ENCODE data around the gene CD2BP2.

Gene CD2BP2

DNA sequence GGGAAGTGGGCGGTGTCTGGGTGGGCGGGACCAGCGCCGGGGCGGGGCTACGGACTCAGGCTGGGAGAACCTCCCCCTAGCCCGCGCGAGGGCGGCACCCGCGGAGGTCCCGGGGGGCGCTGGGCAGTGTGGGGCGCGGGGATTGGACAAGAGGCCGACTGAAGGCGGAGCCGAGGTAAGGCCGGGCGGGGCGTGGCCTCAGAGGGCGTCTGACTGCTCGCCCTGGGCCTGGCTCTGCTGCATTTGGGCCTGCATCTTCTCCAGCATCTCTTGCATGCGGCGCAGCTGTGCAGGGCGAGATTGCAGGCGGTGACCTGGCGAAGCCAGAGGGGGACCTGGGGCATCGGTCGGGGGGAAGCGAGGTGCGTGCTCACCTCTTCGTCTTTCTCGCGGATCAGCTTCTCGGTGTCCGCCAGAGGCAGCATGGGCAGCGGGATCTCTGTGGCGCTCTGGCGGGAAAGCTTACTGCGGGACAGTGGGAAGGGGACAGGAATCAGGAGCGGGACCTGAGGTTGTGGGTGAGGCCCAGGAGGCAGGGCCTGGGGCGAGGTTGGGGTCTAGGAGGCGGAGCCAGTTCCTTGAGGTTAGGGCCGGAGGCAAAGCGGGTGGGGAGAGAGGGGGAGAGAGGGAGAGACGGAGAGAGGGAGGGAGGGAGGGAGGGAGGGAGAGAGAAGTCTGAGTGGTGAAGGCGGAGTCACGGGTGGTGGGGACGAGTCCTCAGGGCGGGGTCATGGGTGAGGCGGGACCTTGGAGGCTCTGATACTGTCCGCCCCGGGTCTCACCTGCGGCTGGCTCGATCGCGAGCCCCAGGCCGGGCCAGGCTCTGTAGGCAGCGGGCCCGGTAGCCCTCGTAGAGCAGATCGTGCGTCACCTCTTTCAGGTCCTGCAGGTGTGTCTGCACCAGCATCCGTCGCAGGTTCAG, 23.4 kb upstream of the CD2BP2 start:
- DNase-seq: peak; percentile 99

DNA sequence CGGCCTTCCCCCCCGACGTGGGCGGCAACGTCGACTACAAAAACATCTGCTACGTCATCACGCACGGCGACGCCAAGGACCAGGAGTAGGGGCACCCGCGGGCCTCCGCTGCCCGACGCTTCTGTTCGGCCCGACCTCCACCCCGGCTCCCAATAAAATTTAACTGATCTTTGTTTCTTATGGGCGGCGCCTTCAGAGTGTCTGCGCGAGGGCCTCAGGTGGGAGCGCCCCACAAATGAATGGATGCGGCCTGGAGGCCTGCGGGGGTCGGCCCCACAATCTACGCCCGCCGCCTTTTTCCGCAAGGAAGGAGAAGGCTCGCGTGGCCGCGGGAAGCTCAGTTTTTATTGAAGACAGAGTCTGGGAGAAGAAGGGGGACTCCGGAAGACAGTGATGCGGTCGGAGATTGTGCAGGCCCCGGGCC, 22.7 kb upstream of the CD2BP2 start:
- peak; percentile 94 for DNase-seq

DNA sequence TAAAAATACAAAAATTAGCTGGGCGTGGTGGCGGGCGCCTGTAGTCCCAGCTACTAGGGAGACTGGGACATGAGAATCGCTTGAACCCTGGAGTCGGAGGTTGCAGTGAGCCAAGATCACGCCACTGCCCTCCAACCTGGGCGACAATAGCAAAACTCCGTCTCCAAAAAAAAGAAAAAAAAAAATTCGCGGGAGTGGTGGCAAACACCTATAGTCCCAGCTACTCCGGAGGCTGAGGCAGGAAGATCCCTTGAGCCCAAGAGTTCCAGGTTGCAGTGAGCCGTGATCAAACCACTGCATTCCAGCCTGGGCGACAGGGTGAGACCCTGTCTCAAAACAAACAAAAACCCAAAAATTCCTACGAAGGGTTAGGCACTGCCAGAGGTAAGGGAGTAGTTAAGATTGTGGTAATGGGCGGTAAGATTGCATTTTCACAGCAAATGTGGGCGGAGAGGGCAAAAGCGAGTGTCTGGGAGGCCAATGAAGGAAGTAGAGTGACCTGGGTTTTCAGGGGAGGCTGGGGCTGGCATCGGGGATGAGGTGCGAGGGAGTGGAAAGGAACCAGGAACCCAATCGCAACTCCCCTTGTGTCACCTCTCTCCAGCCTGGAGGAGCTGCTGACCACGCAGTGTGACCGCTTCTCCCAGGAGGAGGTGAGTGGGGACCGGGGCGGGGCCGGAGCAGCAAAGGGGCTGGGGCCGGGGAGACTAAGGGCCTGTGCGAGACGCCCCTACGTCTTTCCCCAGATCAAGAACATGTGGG, 22.1 kb upstream of the CD2BP2 start:
- DNase-seq: no peak

DNA sequence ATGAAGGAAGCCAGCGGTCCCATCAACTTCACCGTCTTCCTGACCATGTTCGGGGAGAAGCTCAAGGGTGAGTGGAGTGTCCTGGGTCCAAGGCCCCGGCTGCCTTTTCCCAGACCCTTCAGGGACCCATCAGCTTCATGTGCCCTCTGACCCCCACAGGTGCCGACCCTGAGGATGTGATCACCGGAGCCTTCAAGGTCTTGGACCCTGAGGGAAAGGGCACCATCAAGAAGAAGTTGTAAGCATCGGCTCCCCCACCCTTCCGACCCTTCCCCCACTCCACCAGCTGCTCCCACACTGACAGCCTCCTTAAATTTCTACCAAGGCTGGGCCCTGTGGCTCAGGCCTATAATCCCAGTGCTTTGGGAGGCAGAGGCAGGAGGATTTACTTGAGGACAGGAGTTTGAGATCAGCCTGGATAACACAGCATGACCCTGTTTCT, 21.4 kb upstream of the CD2BP2 start:
- no peak for DNase-seq

DNA sequence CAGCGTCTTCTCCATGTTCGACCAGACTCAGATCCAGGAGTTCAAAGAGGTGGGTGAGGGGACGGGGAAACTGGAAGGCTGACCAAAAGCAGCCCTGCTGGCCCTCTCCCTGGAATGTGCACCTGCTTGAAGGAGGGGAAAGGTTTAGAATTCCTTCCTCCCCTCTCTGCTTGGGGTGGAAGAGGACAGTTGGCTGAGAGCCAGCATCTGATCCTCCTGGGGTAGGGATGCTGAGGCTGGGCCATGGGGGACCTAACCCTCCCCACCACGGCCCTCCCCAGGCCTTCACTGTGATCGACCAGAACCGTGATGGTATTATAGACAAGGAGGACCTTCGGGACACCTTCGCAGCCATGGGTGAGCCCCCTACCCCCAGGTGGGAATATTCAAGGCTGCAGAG, 20.8 kb upstream of the CD2BP2 start:
- DNase-seq: no peak

DNA sequence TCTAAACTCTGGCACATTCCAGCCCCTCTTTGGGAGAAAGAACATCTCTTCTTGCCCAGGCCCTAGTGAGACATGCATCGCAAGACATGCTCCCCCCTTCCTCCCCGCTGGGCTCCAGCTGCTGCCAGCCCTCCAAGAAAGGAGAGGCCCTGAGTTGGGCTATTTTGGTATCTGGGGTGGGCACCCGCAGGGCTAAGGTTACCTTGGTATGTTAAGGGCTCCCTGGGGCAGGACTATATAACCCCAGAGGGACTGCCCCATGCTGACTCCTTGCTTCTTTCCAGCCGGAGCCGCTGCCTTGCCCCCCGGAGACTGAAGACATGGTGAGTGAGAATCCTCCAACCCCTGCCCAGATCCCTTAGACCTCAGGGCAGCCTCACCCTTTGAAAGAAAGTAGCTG, 19.4 kb upstream of the CD2BP2 start, which contains the start of gene MYL11:
Gene MYL11, plus strand, starts transcription at position 265 of the 400 bp plus-strand sequence. Its CDS starts 56 bp downstream, at position 321.
- DNase-seq: no peak

DNA sequence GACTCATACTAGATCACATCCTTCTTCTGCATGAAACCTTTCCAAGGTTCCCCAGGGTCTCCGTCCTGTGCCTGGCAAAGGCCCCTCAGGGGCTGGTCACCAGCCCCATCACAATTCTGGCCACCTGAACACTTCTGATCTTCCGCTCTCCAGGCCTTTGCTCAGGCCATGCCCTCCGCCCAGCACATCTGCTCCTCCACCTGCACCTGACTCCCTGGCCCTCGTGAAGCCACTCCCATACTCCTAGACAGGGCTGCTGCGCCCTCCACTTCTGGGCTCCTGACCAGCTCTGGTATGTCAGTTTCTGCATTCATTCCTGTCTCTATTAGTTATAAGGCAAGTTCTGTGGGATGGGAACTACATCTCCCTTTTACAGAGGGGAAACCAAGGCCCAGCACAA, 17.6 kb upstream of the CD2BP2 start:
- no peak for DNase-seq

DNA sequence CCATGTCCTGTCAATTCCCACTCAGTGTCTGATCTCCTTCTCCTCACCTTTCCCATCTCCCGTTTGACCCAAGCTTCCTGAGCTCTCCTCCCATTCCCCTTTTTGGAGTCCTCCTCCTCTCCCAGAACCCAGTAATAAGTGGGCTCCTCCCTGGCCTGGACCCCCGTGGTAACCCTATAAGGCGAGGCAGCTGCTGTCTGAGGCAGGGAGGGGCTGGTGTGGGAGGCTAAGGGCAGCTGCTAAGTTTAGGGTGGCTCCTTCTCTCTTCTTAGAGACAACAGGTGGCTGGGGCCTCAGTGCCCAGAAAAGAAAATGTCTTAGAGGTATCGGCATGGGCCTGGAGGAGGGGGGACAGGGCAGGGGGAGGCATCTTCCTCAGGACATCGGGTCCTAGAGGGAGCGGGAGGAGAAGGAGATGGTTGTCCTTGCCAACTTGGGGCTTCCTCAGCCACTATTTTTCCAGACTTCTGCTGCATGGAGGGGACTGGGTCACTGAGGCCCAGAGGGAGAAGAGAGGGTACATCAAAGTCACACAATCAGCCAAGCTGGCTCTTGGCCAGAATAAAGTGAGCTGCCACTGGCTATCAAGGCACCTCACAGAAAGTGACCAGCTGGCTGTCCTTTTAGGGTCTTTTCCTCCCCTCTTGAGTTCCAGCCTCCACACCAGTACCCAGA, 17.1 kb upstream of the CD2BP2 start:
- DNase-seq: no peak

DNA sequence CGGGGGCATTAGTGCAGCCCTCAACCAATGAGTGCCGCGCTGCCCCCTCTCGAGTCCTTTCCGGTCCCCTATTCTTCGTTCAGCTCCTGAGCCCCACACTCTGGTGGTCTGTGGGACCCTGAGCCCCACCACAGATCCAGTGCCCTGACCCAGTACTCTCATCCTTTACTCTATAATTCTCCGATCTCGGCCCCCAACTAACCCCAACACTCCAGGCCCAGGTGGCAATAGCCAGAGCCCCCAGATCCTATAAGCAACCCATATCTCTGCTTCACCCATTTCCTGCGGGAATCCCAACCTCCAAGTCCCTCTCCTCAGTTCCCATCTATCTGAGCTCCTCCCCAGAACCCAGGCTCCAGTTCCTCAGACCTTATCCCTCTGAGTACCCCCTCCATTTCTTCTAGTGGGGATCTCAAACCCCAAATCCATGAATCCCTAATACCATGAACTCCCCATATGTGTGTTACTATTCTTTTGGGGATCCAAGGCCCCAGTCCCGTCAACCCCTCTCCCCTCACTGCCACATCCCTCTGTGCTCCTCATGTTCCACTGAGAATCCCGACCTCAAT, 16.2 kb upstream of the CD2BP2 start:
- no peak for DNase-seq

DNA sequence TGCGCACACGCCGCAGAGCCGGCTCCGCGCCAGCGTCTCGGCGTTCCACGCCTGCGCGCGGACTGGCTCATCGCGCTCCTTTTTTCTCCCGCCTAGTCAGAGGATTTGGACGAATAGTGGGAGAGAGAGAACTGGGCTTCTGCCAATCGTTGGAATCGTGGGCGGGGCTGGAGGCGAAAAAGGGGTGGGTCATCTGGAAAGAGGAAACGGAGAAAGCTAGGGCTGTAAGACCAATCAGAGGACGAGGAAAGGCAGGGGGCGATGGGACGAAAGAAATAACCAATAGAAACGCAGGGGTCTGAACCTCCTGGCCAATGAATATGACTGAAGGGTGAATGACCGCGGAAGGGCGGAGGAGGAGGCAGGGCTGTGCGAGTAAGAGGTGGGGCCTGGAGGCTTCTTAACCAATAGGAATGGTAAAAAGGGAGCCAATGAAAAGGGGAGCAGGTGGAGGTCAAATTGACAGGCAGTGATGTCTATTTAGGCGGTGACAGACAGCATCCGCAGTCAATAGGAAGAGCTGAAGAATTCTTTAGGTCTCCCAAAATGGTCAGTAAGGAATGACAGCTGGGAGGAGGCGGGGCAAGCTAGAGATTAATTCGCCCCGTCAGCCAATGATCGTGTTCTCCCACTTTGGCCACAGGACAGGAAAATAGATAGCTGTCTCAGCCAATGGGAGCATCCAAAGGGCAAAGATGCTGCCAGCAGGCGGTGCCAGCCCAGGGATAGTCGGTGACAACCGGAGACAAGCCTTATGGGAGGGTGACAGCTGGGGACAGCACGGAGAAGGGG, 15.5 kb upstream of the CD2BP2 start, which contains the start of gene TBC1D10B:
Gene TBC1D10B, minus strand, starts transcription at position 39 of the 792 bp plus-strand sequence. CDS start 311 bp downstream, outside the sequence.
- DNase-seq: peak; percentile 99

DNA sequence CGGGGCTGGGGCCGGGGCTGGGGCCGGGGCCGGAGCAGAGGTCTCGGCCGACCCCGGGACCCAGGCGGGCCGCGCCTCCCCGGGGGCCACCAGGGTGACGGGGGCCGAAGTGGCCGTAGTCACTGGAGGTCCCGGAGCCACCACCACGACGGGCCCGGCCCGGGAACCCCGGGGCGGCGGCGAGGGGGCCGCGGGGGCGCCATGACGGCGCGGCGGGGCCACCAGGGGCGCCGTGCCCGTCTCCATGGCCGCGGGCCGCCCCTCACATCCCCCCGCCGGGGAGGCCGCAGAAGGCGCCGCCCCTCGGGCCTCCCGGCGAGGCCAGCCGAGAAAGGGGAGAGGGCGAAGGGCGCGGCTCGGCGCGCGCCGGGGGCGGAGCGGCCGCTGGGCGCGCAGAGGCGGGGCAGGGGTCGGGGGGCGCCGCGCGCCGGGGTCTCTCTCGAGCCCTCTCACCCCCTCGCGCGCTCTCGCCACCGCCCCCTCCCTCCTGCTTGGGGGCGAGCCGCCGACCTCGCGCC, 14.9 kb upstream of the CD2BP2 start:
- DNase-seq: no peak

DNA sequence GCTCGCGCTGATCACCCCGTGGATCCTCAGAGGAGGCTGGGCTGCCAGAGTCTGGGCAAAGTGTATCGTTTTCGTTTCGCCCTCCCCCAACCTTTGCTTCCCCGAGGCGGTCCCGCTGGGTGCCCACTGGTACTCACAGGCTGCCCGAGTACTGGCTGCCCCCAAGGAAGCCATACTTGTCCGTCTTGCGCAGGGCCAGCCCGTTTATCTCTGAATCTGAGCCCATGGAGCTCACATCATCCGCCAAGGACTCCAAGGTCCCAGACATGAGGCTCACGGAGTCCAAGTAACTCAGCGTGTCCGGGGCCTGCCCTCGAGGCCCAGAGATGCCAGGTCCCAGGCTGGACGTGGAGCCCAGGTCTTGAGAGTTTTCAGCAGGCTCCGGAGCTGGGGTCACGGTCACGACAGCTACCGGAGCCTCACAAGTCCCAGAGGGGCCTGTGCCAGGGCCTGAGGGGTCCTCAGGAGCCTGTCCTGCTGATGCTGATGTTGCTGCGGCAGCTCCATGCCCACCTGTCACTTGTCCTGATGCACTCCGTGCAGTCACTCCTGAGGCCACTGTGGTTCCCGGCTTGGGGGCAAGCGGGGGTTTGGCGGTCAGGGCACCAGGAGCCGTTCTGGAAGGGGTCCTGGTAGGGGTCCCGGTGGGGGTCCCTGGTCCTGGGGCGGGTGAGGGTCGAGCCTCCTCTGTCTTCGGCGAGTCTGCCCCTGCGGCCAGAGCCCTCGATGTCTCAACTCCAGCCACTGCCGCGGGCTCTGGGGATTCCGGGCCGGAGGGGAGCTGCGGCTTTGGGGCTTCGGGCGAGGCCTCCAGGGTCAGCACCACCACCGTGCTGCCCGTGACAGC, 14.2 kb upstream of the CD2BP2 start:
- no peak for DNase-seq

DNA sequence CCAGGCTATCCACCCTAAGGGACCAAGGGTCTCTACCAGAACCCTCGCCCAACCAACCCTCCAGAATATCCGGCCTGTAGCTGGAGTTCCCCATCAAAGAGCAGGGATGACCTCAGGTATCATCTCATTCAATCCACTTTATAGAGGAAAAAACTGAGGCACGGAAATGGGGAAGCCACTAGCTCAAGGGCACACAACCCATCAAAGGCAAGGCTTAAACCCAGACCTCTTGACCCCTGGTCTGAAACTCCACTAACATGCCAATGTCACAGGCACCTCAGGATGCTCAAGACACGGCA, 13.6 kb upstream of the CD2BP2 start:
- no peak for DNase-seq

DNA sequence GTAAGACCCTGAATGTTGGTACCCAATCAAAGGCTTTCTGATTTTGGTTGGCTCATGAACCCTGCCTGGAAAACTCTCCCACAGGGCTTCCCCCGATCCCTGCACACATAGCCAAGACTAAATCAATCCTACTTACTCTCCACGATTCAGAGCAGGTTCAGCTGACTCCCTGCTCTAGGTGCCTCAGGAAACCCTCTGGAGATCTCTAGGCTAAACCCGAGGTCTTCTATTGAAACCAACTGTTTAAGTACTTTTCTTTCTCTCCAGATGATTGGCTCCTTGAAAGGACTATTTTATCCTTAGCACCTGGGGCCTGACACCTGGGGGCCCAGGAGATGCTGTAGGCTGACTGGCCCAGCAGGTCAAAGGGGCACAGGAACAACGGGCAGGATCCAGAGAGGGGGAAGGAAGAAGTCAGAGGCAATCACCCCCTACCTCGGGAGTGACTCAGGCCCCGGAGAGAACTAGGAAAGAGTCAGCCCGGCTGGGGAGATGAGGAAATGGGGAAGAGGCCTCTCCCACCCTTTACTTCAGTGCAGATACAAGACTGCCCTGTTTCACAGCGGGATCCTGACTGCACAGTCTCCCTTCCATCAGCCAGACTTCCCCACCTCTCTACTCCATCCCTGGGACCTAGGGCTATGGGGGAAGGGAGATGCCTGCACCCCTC, 13.1 kb upstream of the CD2BP2 start:
- DNase-seq: no peak

DNA sequence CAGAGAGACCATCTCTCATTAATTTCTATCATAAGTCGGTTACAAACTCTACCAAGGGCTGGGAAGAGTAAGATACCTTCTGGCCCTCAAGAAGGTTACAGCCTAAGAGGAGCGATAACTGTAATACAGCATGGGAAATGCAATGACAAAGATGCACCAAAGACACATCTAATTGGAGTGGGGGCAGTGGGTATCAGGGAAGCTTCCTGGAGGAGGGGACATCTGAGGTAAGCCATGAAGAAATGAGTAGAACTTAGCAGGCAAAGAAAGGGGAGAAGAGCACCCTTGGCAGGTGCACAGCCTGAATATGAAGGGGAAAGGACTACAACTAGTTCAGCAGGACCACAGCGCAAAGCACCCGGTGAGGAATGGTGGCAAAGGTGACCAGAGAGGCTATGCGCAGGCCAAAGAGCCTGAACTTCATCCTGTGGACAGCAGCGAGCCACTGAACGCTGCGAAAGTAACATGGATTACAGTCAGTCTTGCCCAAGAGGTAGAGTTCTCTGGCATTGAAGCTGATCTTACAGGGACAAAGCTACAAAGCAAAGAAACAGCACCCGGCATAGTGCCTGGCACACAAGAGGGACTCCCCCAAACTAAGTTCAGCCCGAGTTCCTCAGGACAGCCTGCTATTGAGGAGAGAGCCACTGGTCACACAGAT, 12.4 kb upstream of the CD2BP2 start:
- DNase-seq: no peak

DNA sequence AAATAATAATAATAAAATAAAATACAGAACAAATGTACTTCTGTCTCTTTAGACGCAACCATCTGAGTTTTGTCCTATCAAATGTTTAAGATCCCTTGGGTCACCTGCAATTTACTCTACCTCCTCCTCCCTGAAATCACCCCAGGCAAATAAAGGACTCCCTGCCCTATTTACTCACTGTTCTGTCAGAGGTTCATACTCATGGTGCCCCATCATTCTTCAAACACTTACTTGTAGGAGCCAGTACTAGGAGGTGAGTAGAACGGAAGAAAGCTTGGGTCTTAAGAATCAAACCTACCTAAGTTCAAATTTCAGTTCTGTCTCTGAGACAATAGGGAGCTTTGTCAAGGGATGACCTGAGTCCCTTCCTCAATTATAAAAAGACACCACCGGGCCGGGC, 11.4 kb upstream of the CD2BP2 start:
- no peak for DNase-seq

DNA sequence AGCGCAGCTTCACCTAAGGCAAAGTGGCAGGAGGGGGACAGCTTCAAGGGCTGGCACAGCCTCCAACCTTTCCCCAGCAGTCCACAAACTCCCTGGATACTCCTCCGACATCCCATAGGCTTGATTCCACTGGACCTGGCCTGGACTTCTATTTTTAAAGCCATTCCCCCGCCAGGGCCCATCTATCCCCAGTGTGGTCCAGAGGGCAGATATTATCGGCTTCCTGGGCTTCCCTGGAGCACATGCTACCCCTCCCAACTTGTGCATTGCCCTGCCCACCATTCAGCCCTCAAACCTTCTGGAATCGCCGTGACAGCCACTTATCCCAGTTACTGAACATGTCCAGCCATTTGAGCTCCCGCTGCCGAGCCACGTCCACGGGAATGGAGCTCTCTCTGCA, 10.1 kb upstream of the CD2BP2 start:
- DNase-seq: no peak

DNA sequence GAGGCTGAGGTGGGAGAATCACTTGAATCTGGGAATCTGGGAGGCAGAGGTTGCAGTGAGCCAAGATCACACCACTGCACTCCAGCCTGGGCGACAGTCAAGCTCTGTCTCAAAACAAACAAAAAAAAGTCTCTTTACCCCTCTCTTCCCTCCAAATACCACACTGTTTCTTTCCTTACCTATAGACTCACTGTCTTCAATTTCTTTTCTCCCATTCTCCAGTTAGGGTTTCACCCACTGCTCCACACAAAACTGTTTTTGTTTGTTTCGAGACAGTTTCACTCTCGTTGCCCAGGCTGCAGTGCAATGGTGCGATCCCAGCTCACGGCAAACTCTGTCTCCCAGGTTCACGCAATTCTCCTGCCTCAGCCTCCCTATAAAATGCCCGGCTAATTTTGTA, 6.1 kb upstream of the CD2BP2 start:
- no peak for DNase-seq

DNA sequence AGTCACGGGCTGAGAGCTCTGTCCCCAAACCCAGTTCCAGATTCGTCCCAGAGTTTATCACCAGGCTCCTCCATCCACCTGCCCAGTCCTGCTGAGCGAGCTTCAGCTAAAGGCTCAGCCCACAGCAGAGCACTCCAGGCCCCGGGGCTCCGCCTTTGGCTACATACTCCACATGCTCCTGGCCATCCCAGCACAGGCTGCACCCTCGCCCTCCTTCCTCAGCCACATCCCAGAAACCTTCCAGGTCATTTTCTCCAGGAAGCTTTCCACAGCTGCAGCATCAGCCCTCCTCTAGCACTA, 4.7 kb upstream of the CD2BP2 start:
- DNase-seq: no peak
